H9 (cell line): ENCODE measurements around the gene CCSER1. TPM values are rescaled to one million over a fixed set of nuclear protein-coding genes. Genes with fewer than 3 reads are reported as not detected.

Source experiments
- DNase-seq: peaks from one replicate; pipeline ENCODE4 v3.0.0-alpha.2; 2017
- H2AFZ ChIP-seq: one replicate; pipeline ENCODE4 v1.6.1; 2013; ENCODE audit warnings: mild to moderate bottlenecking, low read length, control low read depth, moderate library complexity
- H2AK5ac ChIP-seq: 2 replicates; pipeline ENCODE4 v1.6.1; 2013; ENCODE audit warnings: low read length, control low read depth, mixed read lengths; ENCODE audit not compliant: insufficient read length
- H2BK120ac ChIP-seq: one replicate; pipeline ENCODE4 v1.6.1; 2013; ENCODE audit warnings: low read depth, mild to moderate bottlenecking, low read length, control low read depth, inconsistent platforms; ENCODE audit not compliant: poor library complexity, severe bottlenecking
- H2BK12ac ChIP-seq: 2 replicates; pipeline ENCODE4 v1.6.1; 2013; ENCODE audit warnings: low read length, control low read depth, mixed read lengths, low read depth; ENCODE audit not compliant: insufficient read length
- H2BK15ac ChIP-seq: 2 replicates; pipeline ENCODE4 v1.6.1; 2013; ENCODE audit warnings: low read depth, low read length, control low read depth
- H2BK20ac ChIP-seq: one replicate; pipeline ENCODE4 v1.6.1; 2013; ENCODE audit warnings: low read depth, mild to moderate bottlenecking, low read length, control low read depth, inconsistent platforms; ENCODE audit not compliant: poor library complexity, severe bottlenecking
- H2BK5ac ChIP-seq: 2 replicates; pipeline ENCODE4 v1.6.1; 2013; ENCODE audit warnings: low read length, control low read depth, mixed read lengths; ENCODE audit not compliant: insufficient read length
- H3K14ac ChIP-seq: 2 replicates; pipeline ENCODE4 v1.6.1; 2013; ENCODE audit warnings: low read length, control low read depth; ENCODE audit not compliant: insufficient read depth
- H3K18ac ChIP-seq: 2 replicates; pipeline ENCODE4 v1.6.1; 2013; ENCODE audit warnings: low read depth, mild to moderate bottlenecking, mixed read lengths, low read length, control low read depth; ENCODE audit not compliant: insufficient read length
- H3K23ac ChIP-seq: 2 replicates; pipeline ENCODE4 v1.6.1; 2013; ENCODE audit warnings: low read length, control low read depth, mixed read lengths, low read depth; ENCODE audit not compliant: insufficient read length
- H3K23me2 ChIP-seq: 2 replicates; pipeline ENCODE4 v1.6.1; 2013; ENCODE audit warnings: low read depth, mild to moderate bottlenecking, mixed read lengths, low read length, control low read depth; ENCODE audit not compliant: insufficient read length, poor library complexity, severe bottlenecking
- H3K27ac ChIP-seq: 2 replicates; pipeline ENCODE4 v1.5.1; 2013; ENCODE audit warnings: low read length, control low read depth, mixed read lengths, low read depth; ENCODE audit not compliant: insufficient read length
- H3K27me3 ChIP-seq: 2 replicates; pipeline ENCODE4 v1.6.1; 2013; ENCODE audit warnings: low read length, control low read depth, inconsistent platforms; ENCODE audit not compliant: insufficient read depth
- H3K4ac ChIP-seq: 2 replicates; pipeline ENCODE4 v1.6.1; 2013; ENCODE audit warnings: low read depth, mild to moderate bottlenecking, control low read depth, inconsistent platforms, low read length, moderate library complexity
- H3K4me1 ChIP-seq: 2 replicates; pipeline ENCODE4 v1.6.1; 2013; ENCODE audit warnings: low read length, control low read depth, inconsistent platforms; ENCODE audit not compliant: insufficient read depth
- H3K4me2 ChIP-seq: 2 replicates; pipeline ENCODE4 v1.6.1; 2013; ENCODE audit warnings: low read length, control low read depth, mixed read lengths; ENCODE audit not compliant: insufficient read length, insufficient read depth
- H3K56ac ChIP-seq: 2 replicates; pipeline ENCODE4 v1.6.1; 2013; ENCODE audit warnings: low read depth, mild to moderate bottlenecking, mixed read lengths, low read length, control low read depth; ENCODE audit not compliant: insufficient read length
- H3K79me1 ChIP-seq: 2 replicates; pipeline ENCODE4 v1.6.1; 2013; ENCODE audit warnings: low read depth, mild to moderate bottlenecking, moderate library complexity, low read length, control low read depth, inconsistent platforms; ENCODE audit not compliant: insufficient read depth, poor library complexity, severe bottlenecking
- H3K79me2 ChIP-seq: 2 replicates; pipeline ENCODE4 v1.6.1; 2013; ENCODE audit warnings: low read length, control low read depth, inconsistent platforms; ENCODE audit not compliant: insufficient read depth
- H3K9ac ChIP-seq: 2 replicates; pipeline ENCODE4 v1.6.1; 2013; ENCODE audit warnings: low read length, control low read depth, mixed read lengths; ENCODE audit not compliant: insufficient read length; ENCODE audit errors: extremely low read depth
- H3K9me3 ChIP-seq: one replicate; pipeline ENCODE4 v1.6.1; 2013; ENCODE audit warnings: low read depth, low read length, inconsistent platforms; ENCODE audit not compliant: control insufficient read depth
- H3T11ph ChIP-seq: one replicate; pipeline ENCODE4 v1.6.1; 2013; ENCODE audit warnings: mild to moderate bottlenecking, low read length, control low read depth, inconsistent platforms
- H4K20me1 ChIP-seq: one replicate; pipeline ENCODE4 v1.6.1; 2013; ENCODE audit not compliant: control insufficient read depth, insufficient read length, insufficient read depth
- H4K5ac ChIP-seq: 2 replicates; pipeline ENCODE4 v1.6.1; 2013; ENCODE audit warnings: low read depth, mild to moderate bottlenecking, mixed read lengths, low read length, control low read depth; ENCODE audit not compliant: insufficient read length
- H4K8ac ChIP-seq: replicated peaks from 2 replicates; pipeline ENCODE4 v1.6.1; 2013; ENCODE audit warnings: low read length, control low read depth, mixed read lengths, low read depth; ENCODE audit not compliant: insufficient read length
- H4K91ac ChIP-seq: 2 replicates; pipeline ENCODE4 v1.6.1; 2013; ENCODE audit warnings: low read depth, mild to moderate bottlenecking, moderate library complexity, mixed read lengths, low read length, control low read depth; ENCODE audit not compliant: insufficient read length
- H3K27ac Mint-ChIP-seq, 3 experiments: 2 replicates in 2 of 3; 3 replicates in 1 of 3; pipeline ENCODE4 v1.8.0; 2020 to 2021; ENCODE audit warnings: mixed read lengths in 3 of 3, mild to moderate bottlenecking in 1 of 3, moderate library complexity in 1 of 3
- H3K27me3 Mint-ChIP-seq: 2 replicates; pipeline ENCODE4 v1.8.0; 2021; ENCODE audit warnings: low read depth, mild to moderate bottlenecking, moderate library complexity, mixed read lengths
- H3K36me3 Mint-ChIP-seq, 3 experiments: 2 replicates in 2 of 3; 3 replicates in 1 of 3; pipeline ENCODE4 v1.8.0; 2020 to 2021; ENCODE audit warnings: low read depth in 3 of 3, mixed read lengths in 3 of 3; ENCODE audit not compliant: insufficient read depth in 1 of 3
- H3K4me1 Mint-ChIP-seq, 2 experiments: 2 replicates each; pipeline ENCODE4 v1.8.0; 2020; ENCODE audit warnings: mixed read lengths in 2 of 2
- H3K4me3 Mint-ChIP-seq, 2 experiments: 2 replicates in 1 of 2; 3 replicates in 1 of 2; pipeline ENCODE4 v1.8.0; 2020 to 2021; ENCODE audit warnings: mild to moderate bottlenecking in 2 of 2, mixed read lengths in 2 of 2, moderate library complexity in 1 of 2
- H3K9me3 Mint-ChIP-seq, 2 experiments: 2 replicates in 1 of 2; 3 replicates in 1 of 2; pipeline ENCODE4 v1.8.0; 2020; ENCODE audit warnings: mild to moderate bottlenecking in 2 of 2, mixed read lengths in 2 of 2, moderate library complexity in 1 of 2
- WGBS: extraction: QIAGEN DNeasy Blood & Tissue Kit; methylation state at CpG from one replicate; pipeline ENCODE4 v1.1.7; 2013; ENCODE audit warnings: missing lambda C conversion rate, low lambda C conversion rate, mixed read lengths; ENCODE audit not compliant: insufficient read length; ENCODE audit errors: extremely low coverage; 5-methylcytosine and 5-hydroxymethylcytosine counted together
- total RNA-seq: library from RNA; stranded (reverse); gene quantifications from 2 replicates; pipeline ENCODE4 v1.2.1, GENCODE V29; 2021
- TF ChIP-seq, protein P1 (sequence below): fragments of 200-600 bp; sonication (generic); conservative IDR thresholded peaks from 3 replicates; pipeline ENCODE4 v1.8.0; 2021; ENCODE audit warnings: antibody characterized with exemption, mild to moderate bottlenecking

Gene CCSER1
- total RNA-seq, 1 experiment from 2014 or later, result 0.37 TPM

GRCh38 chr4:90603540-90603939 lies 476.3 kb downstream of the CCSER1 start:
- no peak overlapping the region for H2BK120ac ChIP-seq
- no peak overlapping the region for H3K27ac ChIP-seq
- H3K4ac ChIP-seq, result no peak overlapping the region
- no peak overlapping the region for H4K5ac ChIP-seq
- no peaks in the 10 kb centered on the region for H3K23me2 ChIP-seq
- H3K56ac ChIP-seq, result no peak overlapping the region
- no peaks in the 10 kb centered on the region for H3K4me1 ChIP-seq
- no peaks in the 10 kb centered on the region; a peak in 2 of 5 replicates for H3K9me3 Mint-ChIP-seq
- H3K27ac Mint-ChIP-seq, result no peak overlapping the region
- H2BK15ac ChIP-seq, result no peak overlapping the region
- no peak overlapping the region for H3T11ph ChIP-seq
- H3K4me2 ChIP-seq, result no peak overlapping the region
- no peak overlapping the region for H3K4me3 Mint-ChIP-seq
- H2AFZ ChIP-seq, result no peak overlapping the region
- H2BK5ac ChIP-seq, result no peak overlapping the region
- no peak overlapping the region for H3K14ac ChIP-seq
- H3K23ac ChIP-seq, result no peak overlapping the region
- H4K91ac ChIP-seq, result no peak overlapping the region
- no peaks in the 10 kb centered on the region for H3K27me3 ChIP-seq
- no CpG with 5 or more reads among the region's 2 CpGs for WGBS
- H3K27me3 Mint-ChIP-seq, result no peaks in the 10 kb centered on the region
- H2BK12ac ChIP-seq, result no peak overlapping the region
- no peaks in the 10 kb centered on the region for H3K79me2 ChIP-seq
- H2AK5ac ChIP-seq, result no peak overlapping the region
- H3K9ac ChIP-seq, result no peak overlapping the region
- no peak for DNase-seq
- no peak overlapping the region for H4K8ac ChIP-seq
- H4K20me1 ChIP-seq, result no peaks in the 10 kb centered on the region
- no peaks in the 10 kb centered on the region; a peak in 3 of 7 replicates for H3K36me3 Mint-ChIP-seq
- TF ChIP-seq, protein P1, sequence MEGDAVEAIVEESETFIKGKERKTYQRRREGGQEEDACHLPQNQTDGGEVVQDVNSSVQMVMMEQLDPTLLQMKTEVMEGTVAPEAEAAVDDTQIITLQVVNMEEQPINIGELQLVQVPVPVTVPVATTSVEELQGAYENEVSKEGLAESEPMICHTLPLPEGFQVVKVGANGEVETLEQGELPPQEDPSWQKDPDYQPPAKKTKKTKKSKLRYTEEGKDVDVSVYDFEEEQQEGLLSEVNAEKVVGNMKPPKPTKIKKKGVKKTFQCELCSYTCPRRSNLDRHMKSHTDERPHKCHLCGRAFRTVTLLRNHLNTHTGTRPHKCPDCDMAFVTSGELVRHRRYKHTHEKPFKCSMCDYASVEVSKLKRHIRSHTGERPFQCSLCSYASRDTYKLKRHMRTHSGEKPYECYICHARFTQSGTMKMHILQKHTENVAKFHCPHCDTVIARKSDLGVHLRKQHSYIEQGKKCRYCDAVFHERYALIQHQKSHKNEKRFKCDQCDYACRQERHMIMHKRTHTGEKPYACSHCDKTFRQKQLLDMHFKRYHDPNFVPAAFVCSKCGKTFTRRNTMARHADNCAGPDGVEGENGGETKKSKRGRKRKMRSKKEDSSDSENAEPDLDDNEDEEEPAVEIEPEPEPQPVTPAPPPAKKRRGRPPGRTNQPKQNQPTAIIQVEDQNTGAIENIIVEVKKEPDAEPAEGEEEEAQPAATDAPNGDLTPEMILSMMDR, result no peak
- H3K4me1 Mint-ChIP-seq, result peaks cover 4 to 6% of the 10 kb centered on the region in 2 experiments; a peak in 2 of 4 replicates
- no peak overlapping the region for H2BK20ac ChIP-seq
- no peaks in the 10 kb centered on the region for H3K9me3 ChIP-seq
- H3K18ac ChIP-seq, result no peak overlapping the region
- no peaks in the 10 kb centered on the region for H3K79me1 ChIP-seq
